HepG2 (cell line): ENCODE results near the gene PAIP1. TPM values are rescaled to one million over a fixed set of nuclear protein-coding genes. Genes with fewer than 3 reads are reported as not detected.

Experiments used
- ATAC-seq: fragments of 200-7000 bp; cut with Tn5 transposase; 3 replicates; pipeline ENCODE4 v1.9.1; 2020; ENCODE audit warnings: mild to moderate bottlenecking, moderate library complexity
- BruUV-seq: library from RNA; stranded (reverse); fragments of 400-500 nt; replicated peaks from 2 replicates; lab custom pipeline; 2021; lab: Mats Ljungman, UMichigan
- CTCF ChIA-PET: fragments of 300-600 bp; formaldehyde crosslinking; extraction: SDS; loops from one replicate; lab custom pipeline; 2021; ENCODE audit warnings: low total read pairs, inconsistent platforms, low intra/inter-chr PET ratio; lab: Yijun Ruan, JAX
- POLR2A ChIA-PET: fragments of 350-600 bp; sonication (Branson Sonifier 250); formaldehyde crosslinking; loops from one replicate; lab custom pipeline; 2020; ENCODE audit warnings: antibody characterized with exemption, inconsistent platforms; lab: Yijun Ruan, JAX
- DNase-seq: peaks from one replicate; pipeline ENCODE4 v3.0.0-alpha.2; 2015; ENCODE audit warnings: low spot score
- FAIRE-seq: peaks from 3 replicates; lab custom pipeline; 2011; peaks lifted over from hg19 to GRCh38; lab: Jason Lieb, UNC
- H2AFZ ChIP-seq: one replicate; pipeline ENCODE4 v1.6.1; 2011; ENCODE audit warnings: low read length, inconsistent platforms
- H3K27ac ChIP-seq: fragments of 300-600 bp; 3 replicates; pipeline ENCODE4 v1.8.0; 2011; ENCODE audit warnings: mixed run types, mild to moderate bottlenecking, mixed read lengths, low read length, inconsistent platforms; ENCODE audit not compliant: insufficient read depth; ENCODE audit errors: extremely low read length
- H3K27me3 ChIP-seq, 2 experiments: fragments of 200-600 bp in 1 of 2; 2 replicates in 1 of 2; 3 replicates in 1 of 2; pipeline versions ENCODE4 v1.6.0 to v1.8.0; 2011; ENCODE audit warnings: low read length in 2 of 2, mild to moderate bottlenecking in 2 of 2, moderate library complexity in 2 of 2, inconsistent platforms in 1 of 2; ENCODE audit not compliant: insufficient read depth in 2 of 2, control insufficient read depth in 1 of 2
- H3K36me3 ChIP-seq, 2 experiments: fragments of 200-600 bp in 1 of 2; replicated peaks in 1 of 2; 2 replicates in 1 of 2; 3 replicates in 1 of 2; pipeline versions ENCODE4 v1.5.1 to v1.8.0; 2011; ENCODE audit warnings: low read length in 2 of 2, inconsistent platforms in 1 of 2; ENCODE audit not compliant: insufficient read depth in 2 of 2, control insufficient read depth in 1 of 2
- H3K4me1 ChIP-seq: 2 replicates; pipeline ENCODE4 v1.5.1; 2012; ENCODE audit warnings: low read length, inconsistent platforms; ENCODE audit not compliant: insufficient read depth
- H3K4me2 ChIP-seq: 2 replicates; pipeline ENCODE4 v1.6.0; 2011; ENCODE audit warnings: low read depth, low read length, inconsistent platforms
- H3K4me3 ChIP-seq, 3 experiments: fragments of 200-600 bp in 1 of 3; sonication (generic), shearing (Covaris generic) in 1 of 3; replicated peaks in 1 of 3; 2 replicates each; pipeline ENCODE4 v1.5.1; 2011 to 2016; ENCODE audit warnings: low read length in 3 of 3, inconsistent platforms in 2 of 3, low read depth in 2 of 3, mild to moderate bottlenecking in 2 of 3, control low read depth in 1 of 3, mixed read lengths in 1 of 3; ENCODE audit not compliant: insufficient read depth in 1 of 3
- H3K79me2 ChIP-seq: one replicate; pipeline ENCODE4 v1.6.1; 2011; ENCODE audit warnings: low read length, inconsistent platforms; ENCODE audit not compliant: insufficient read depth
- H3K9ac ChIP-seq: 2 replicates; pipeline ENCODE4 v1.6.0; 2011; ENCODE audit warnings: mild to moderate bottlenecking, low read depth, low read length, inconsistent platforms; ENCODE audit not compliant: insufficient read depth
- H3K9me3 ChIP-seq: 2 replicates; pipeline ENCODE4 v1.5.1; 2012; ENCODE audit warnings: mild to moderate bottlenecking, low read length
- H4K20me1 ChIP-seq: 2 replicates; pipeline ENCODE4 v1.6.0; 2011; ENCODE audit warnings: inconsistent platforms, mild to moderate bottlenecking, low read length, moderate library complexity; ENCODE audit not compliant: insufficient read depth
- CEBPB ChIP-seq: IDR thresholded peaks from 2 replicates; pipeline ENCODE4 v1.6.1; 2011; ENCODE audit warnings: low read depth, low read length, improper control_type of control experiment, borderline replicate concordance
- DR1 ChIP-seq: sonication (generic); formaldehyde crosslinking; IDR thresholded peaks from 2 replicates; pipeline ENCODE4 v1.8.0; 2021; ENCODE audit warnings: mild to moderate bottlenecking, missing genetic modification reagents, inconsistent platforms
- HOXA9 ChIP-seq: sonication (generic); formaldehyde crosslinking; IDR thresholded peaks from 2 replicates; pipeline ENCODE4 v1.8.1; 2022; ENCODE audit warnings: missing genetic modification reagents, mild to moderate bottlenecking, moderate library complexity, borderline replicate concordance
- NFYC ChIP-seq: IDR thresholded peaks from 2 replicates; pipeline ENCODE4 v1.6.1; 2016; ENCODE audit warnings: missing genetic modification reagents, missing compliant biosample characterization
- RELA ChIP-seq: sonication (generic); formaldehyde crosslinking; IDR thresholded peaks from 2 replicates; pipeline ENCODE4 v1.4.0; 2020; ENCODE audit warnings: missing genetic modification reagents
- SALL2 ChIP-seq: sonication (generic); formaldehyde crosslinking; IDR thresholded peaks from 2 replicates; pipeline ENCODE4 v1.8.1; 2023; ENCODE audit warnings: mild to moderate bottlenecking, missing genetic modification reagents, inconsistent platforms
- THRA ChIP-seq: sonication (generic); formaldehyde crosslinking; IDR thresholded peaks from 2 replicates; pipeline ENCODE4 v1.4.0; 2020; ENCODE audit warnings: missing genetic modification reagents, borderline replicate concordance
- TRIM22 ChIP-seq: fragments of 450-650 bp; IDR thresholded peaks from 2 replicates; pipeline ENCODE4 v1.6.1; 2017
- U2AF1 ChIP-seq: fragments of 200-400 bp; formaldehyde crosslinking; optimal IDR thresholded peaks from 2 replicates; pipeline ENCODE3; 2017; ENCODE audit warnings: mild to moderate bottlenecking, low read depth, low read length
- ZBTB3 ChIP-seq: sonication (generic); formaldehyde crosslinking; IDR thresholded peaks from 2 replicates; pipeline ENCODE4 v1.4.0; 2020; ENCODE audit warnings: low read depth, mild to moderate bottlenecking, moderate library complexity, missing genetic modification reagents, borderline replicate concordance
- ZFP37 ChIP-seq: sonication (generic); formaldehyde crosslinking; IDR thresholded peaks from 2 replicates; pipeline ENCODE4 v1.4.0; 2020; ENCODE audit warnings: missing genetic modification reagents, borderline replicate concordance
- ZNF512 ChIP-seq: sonication (generic); formaldehyde crosslinking; IDR thresholded peaks from 2 replicates; pipeline ENCODE4 v1.4.0; 2020; ENCODE audit warnings: mild to moderate bottlenecking, missing genetic modification reagents
- WGBS: methylation state at CpG from one replicate; pipeline ENCODE4 v1.1.6; 2017; ENCODE audit warnings: low lambda C conversion rate; 5-methylcytosine and 5-hydroxymethylcytosine counted together
- in situ Hi-C: cut with HindIII; loops from 2 replicates; pipeline ENCODE4 v1.10.0; 2017; ENCODE audit warnings: low pct_unique_long_range_greater_than_20kb; ENCODE audit not compliant: extremely low pct_ligation_motif_present
- intact Hi-C: fragments of 100-400 bp; cut with micrococcal nuclease; formaldehyde crosslinking; loops from one replicate; pipeline ENCODE4 v1.10.0; 2022; ENCODE audit not compliant: unreplicated experiment
- polyA plus RNA-seq, 8 experiments: library from polyadenylated mRNA; depleted of rRNA in 3 of 8; stranded (reverse) in 7 of 8; unstranded in 1 of 8; fragments of >200 nt; fragmentation: Illumina TruSeq in 4 of 8; extraction: Trizol in 4 of 8; gene quantifications; 2 replicates each; pipeline versions ENCODE4 v1.2.1 to v1.2.3, GENCODE V29; 2011 to 2016; ENCODE audit warnings: low read depth in 4 of 8, missing spikeins in 1 of 8, mixed read lengths in 1 of 8; ENCODE audit not compliant: insufficient read depth in 1 of 8
- total RNA-seq, 5 experiments: library from RNA; depleted of rRNA; stranded (reverse); fragments of >200 nt; fragmentation: Illumina TruSeq; extraction: Trizol; gene quantifications; 2 replicates each; pipeline ENCODE4 v1.2.3, GENCODE V29; 2016; ENCODE audit warnings: low read depth in 1 of 5
- TF ChIP-seq, protein P1 (sequence below): sonication (generic); formaldehyde crosslinking; IDR thresholded peaks from 2 replicates; pipeline ENCODE4 v1.8.0; 2022; ENCODE audit warnings: missing genetic modification reagents, mild to moderate bottlenecking, moderate library complexity, borderline replicate concordance
- TF ChIP-seq, protein P2 (sequence below): sonication (generic); formaldehyde crosslinking; IDR thresholded peaks from 2 replicates; pipeline ENCODE4 v1.8.0; 2023; ENCODE audit warnings: mild to moderate bottlenecking, missing genetic modification reagents

The PAIP1 gene
- total and polyA plus RNA-seq, 2 of the 13 experiments (the other 11 are each of a cell fraction or from before 2014, with no cell fraction given): 96.6 to 116 TPM

DNA sequence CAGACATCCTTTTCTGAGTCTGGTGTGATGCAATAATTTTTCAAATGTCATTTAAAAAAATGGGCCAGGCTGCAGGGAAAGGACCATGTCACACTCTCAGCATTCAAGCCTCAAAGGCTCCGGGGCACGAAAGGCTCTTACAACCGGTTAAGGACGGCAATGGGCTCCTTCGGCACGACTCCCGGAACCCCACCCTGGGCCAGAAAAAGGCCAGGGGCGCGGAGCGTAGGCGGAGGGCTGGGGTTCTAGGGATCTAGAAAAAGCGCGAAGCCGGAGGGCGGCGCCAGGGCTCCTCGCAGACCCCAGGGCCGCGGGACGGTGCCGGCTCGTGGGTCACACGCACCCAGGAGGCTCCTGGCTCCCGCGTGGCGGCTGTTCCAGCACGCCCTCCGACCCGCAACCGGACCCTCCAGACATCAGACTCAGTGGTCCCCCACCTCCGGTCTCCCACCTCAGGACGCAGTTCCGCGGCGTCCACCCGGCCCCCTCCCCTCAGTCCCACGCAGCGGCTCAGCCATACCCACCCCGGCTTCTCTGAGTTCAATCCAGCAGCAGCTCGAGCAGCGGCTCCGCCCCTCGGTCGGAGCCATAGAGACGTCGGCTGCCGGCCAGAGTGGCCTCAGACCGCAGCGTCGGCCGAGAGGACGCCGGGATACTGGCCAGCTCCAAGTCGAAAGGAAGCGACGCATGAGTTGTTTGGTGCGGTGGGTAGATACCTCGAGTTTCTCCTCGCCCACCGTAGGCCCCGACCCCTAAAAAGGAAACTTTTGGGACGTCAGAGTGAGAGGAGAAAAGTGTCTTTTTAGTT lies 73.4 kb downstream of the PAIP1 start, which contains the start of gene TMEM267:
TSS of gene TMEM267 (minus strand) at position 568 of the 808 bp plus-strand sequence. CDS start 29,896 bp downstream, outside the sequence.
- no peak for FAIRE-seq
- 0 out of 2 replicates have a peak, but pooled peaks have one; percentile 26 for TF ChIP-seq ZBTB3 (CRISPR knock-in tag)
- TF ChIP-seq HOXA9 (CRISPR knock-in tag): peak; percentile 83; the same call in 1 of the 2 replicates
- no peak for TF ChIP-seq ZNF512 (CRISPR knock-in tag)
- peak; percentile 75 for TF ChIP-seq DR1 (CRISPR knock-in tag)
- TF ChIP-seq ZFP37 (CRISPR knock-in tag): no peak
- TF ChIP-seq RELA: no peak
- TF ChIP-seq TRIM22: no peak
- TF ChIP-seq, protein P1, sequence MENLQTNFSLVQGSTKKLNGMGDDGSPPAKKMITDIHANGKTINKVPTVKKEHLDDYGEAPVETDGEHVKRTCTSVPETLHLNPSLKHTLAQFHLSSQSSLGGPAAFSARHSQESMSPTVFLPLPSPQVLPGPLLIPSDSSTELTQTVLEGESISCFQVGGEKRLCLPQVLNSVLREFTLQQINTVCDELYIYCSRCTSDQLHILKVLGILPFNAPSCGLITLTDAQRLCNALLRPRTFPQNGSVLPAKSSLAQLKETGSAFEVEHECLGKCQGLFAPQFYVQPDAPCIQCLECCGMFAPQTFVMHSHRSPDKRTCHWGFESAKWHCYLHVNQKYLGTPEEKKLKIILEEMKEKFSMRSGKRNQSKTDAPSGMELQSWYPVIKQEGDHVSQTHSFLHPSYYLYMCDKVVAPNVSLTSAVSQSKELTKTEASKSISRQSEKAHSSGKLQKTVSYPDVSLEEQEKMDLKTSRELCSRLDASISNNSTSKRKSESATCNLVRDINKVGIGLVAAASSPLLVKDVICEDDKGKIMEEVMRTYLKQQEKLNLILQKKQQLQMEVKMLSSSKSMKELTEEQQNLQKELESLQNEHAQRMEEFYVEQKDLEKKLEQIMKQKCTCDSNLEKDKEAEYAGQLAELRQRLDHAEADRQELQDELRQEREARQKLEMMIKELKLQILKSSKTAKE (CRISPR knock-in tag): 0 out of 2 replicates have a peak, but pooled peaks have one; percentile 50
- TF ChIP-seq NFYC (CRISPR knock-in tag): no peak
- TF ChIP-seq SALL2: peak; percentile 70; the same call in 1 of the 2 replicates
- TF ChIP-seq CEBPB: peak; percentile 89
- TF ChIP-seq THRA (CRISPR knock-in tag): peak; percentile 20; the same call in 1 of the 2 replicates
- peak; percentile 86 for TF ChIP-seq U2AF1
- TF ChIP-seq, protein P2, sequence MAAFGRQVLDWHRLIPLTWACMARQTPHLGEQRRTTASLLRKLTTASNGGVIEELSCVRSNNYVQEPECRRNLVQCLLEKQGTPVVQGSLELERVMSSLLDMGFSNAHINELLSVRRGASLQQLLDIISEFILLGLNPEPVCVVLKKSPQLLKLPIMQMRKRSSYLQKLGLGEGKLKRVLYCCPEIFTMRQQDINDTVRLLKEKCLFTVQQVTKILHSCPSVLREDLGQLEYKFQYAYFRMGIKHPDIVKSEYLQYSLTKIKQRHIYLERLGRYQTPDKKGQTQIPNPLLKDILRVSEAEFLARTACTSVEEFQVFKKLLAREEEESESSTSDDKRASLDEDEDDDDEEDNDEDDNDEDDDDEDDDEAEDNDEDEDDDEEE: peak; percentile 50; the same call in 1 of the 2 replicates

More for the DNA sequence above, 73.4 kb downstream of the PAIP1 start, which contains the start of gene TMEM267:
- no peaks in the 10 kb centered on the region; a peak in 1 of 5 replicates for H3K27me3 ChIP-seq
- peak within 1 kb of the TSS; percentile 94 for H3K4me2 ChIP-seq
- H3K9ac ChIP-seq: peak within 1 kb of the TSS; percentile 94
- WGBS: under 1% methylated on average over 31 of the region's 62 CpGs
- DNase-seq (peak; percentile 83), ATAC-seq (peak; percentile 98)
- BruUV-seq: TSS peak; percentile 74
- peaks cover 42% of the 10 kb centered on the region for H3K4me1 ChIP-seq
- H4K20me1 ChIP-seq: no peaks in the 10 kb centered on the region
- H3K27ac ChIP-seq: peak within 1 kb of the TSS; percentile 91
- no peak within 1 kb of the TSS for H2AFZ ChIP-seq
- intact Hi-C loops: loop anchor here (1.0 to 5.0 kb wide), 8 partner anchors 31 to 257 kb away; partner anchors contain the start of genes C5orf34, HMGCS1 and PAIP1
- H3K79me2 ChIP-seq: peaks cover 12% of the 10 kb centered on the region
- ChIA-PET POLR2A (interaction anchor here (0.5 to 4.4 kb wide), 30 partner anchors 13 to 672 kb away, joined by 3 to 84 read pairs (median 6); partner anchors contain the start of genes C5orf34, CCL28, HMGCS1 and NNT), CTCF (interaction anchor here (0.7 to 2.1 kb wide), 3 partner anchors 74 to 378 kb away, joined by 3 to 8 read pairs (median 3); no protein-coding TSS in a partner anchor)
- no peaks in the 10 kb centered on the region for H3K36me3 ChIP-seq
- in situ Hi-C loops: loop anchor here (10.0 kb wide), 1 partner anchor 89 kb away; no protein-coding TSS in a partner anchor
- H3K9me3 ChIP-seq: no peaks in the 10 kb centered on the region
- peak within 1 kb of the TSS; percentile 76 to 81 (median 81) for H3K4me3 ChIP-seq
